Activated T-cell treated with anti-CD3 and anti-CD28 coated beads for 1 hour (primary cell): ENCODE results near the gene FBLN5.

Source experiments
- DNase-seq: peaks from one replicate; pipeline ENCODE4 v3.0.0-alpha.2; 2020; ENCODE audit warnings: low read depth

The FBLN5 gene

GRCh38 chr14:91947475-91948184 lies at the start of gene FBLN5:
FBLN5 (minus strand) TSS chr14:91947694; CDS start chr14:91947229, 465 bp downstream.
- DNase-seq, result peak; percentile 11

GRCh38 chr14:91996948-91997371 lies 49.5 kb upstream of the FBLN5 start:
- no peak for DNase-seq

GRCh38 chr14:91987192-91987591 lies 39.7 kb upstream of the FBLN5 start:
- DNase-seq, result no peak

GRCh38 chr14:91985521-91986255 lies 38.2 kb upstream of the FBLN5 start:
- DNase-seq, result no peak

- no peak for DNase-seq
These were observed 37.5 kb upstream of the FBLN5 start for GRCh38 chr14:91985008-91985407.

- no peak for DNase-seq
These were observed 36.1 kb upstream of the FBLN5 start for GRCh38 chr14:91983588-91983987.

- no peak for DNase-seq
These were observed 32.7 kb upstream of the FBLN5 start for GRCh38 chr14:91980157-91980556.

GRCh38 chr14:91977884-91978283 lies 30.4 kb upstream of the FBLN5 start:
- DNase-seq, result no peak

- no peak for DNase-seq
These were observed 28.3 kb upstream of the FBLN5 start for GRCh38 chr14:91975763-91976162.

- DNase-seq, result no peak
These were observed 23.8 kb upstream of the FBLN5 start for GRCh38 chr14:91971188-91971778.

GRCh38 chr14:91968280-91968679 lies 20.8 kb upstream of the FBLN5 start:
- no peak for DNase-seq

- no peak for DNase-seq
These were observed 17.2 kb upstream of the FBLN5 start for GRCh38 chr14:91964724-91965123.

GRCh38 chr14:91964011-91964410 lies 16.5 kb upstream of the FBLN5 start:
- no peak for DNase-seq

GRCh38 chr14:91963465-91963864 lies 16.0 kb upstream of the FBLN5 start:
- DNase-seq, result no peak

- DNase-seq, result no peak
These were observed 14.1 kb upstream of the FBLN5 start for GRCh38 chr14:91961297-91962220.

GRCh38 chr14:91957876-91958313 lies 10.4 kb upstream of the FBLN5 start:
- DNase-seq, result no peak

GRCh38 chr14:91956616-91957015 lies 9.1 kb upstream of the FBLN5 start:
- DNase-seq, result no peak

GRCh38 chr14:91955168-91955567 lies 7.7 kb upstream of the FBLN5 start:
- DNase-seq, result no peak

GRCh38 chr14:91953170-91953985 lies 5.9 kb upstream of the FBLN5 start:
- DNase-seq, result no peak

- DNase-seq, result no peak
These were observed 646 bp downstream of the FBLN5 start for GRCh38 chr14:91946622-91947474.
